ENCODE measurements around the gene NEO1. TPM values are rescaled to one million over a fixed set of nuclear protein-coding genes. Genes with fewer than 3 reads are reported as not detected.

Gene NEO1
- polyA plus RNA-seq, 1 donor (not counting 4 experiments of a cell fraction or from before 2014, with no cell fraction given), result 4.4 TPM

GRCh38 chr15:73031648-73032047, 20.6 kb upstream of the NEO1 start:
- no peaks in the 10 kb centered on the region for H4K20me1 ChIP-seq (ENCODE audit: control insufficient read depth, extremely low read depth, insufficient read depth, low read length)
- H3K9me1 ChIP-seq (ENCODE audit: control insufficient read depth, extremely low read depth, insufficient read depth, low read length), result no peaks in the 10 kb centered on the region
- TF ChIP-seq CTCF (optimal IDR thresholded peaks at IDR 0.05 in 1 of 3, IDR thresholded peaks at IDR 0.05 in 1 of 3, conservative IDR thresholded peaks at IDR 0.05 in 1 of 3; ENCODE audit: extremely low read depth in 1 of 3, insufficient read depth in 2 of 3, low read length in 3 of 3) (no peak), EZH2 (IDR thresholded peaks at IDR 0.05; ENCODE audit: low read length) (no peak)
- H2AFZ ChIP-seq (ENCODE audit: control insufficient read depth, low read length), result no peak overlapping the region
- FAIRE-seq (no peak), DNase-seq (ENCODE audit: low read depth, low spot score) (no peak)
- no peaks in the 10 kb centered on the region for H3K36me3 ChIP-seq (ENCODE audit: control insufficient read depth in 2 of 2, extremely low read depth in 1 of 2, insufficient read depth in 2 of 2, low read length in 2 of 2)
- dilution Hi-C loops (cut with MboI; ENCODE audit: extremely low pct_ligation_motif_present, low sequenced_read_pairs), result no loop called here
- no peak overlapping the region for H3K4me2 ChIP-seq (ENCODE audit: control insufficient read depth, extremely low read depth, insufficient read depth, low read depth, low read length)
- no peak overlapping the region for H3K9ac ChIP-seq (ENCODE audit: control insufficient read depth, extremely low read depth, insufficient read depth, low read length)
- H3K27me3 ChIP-seq (ENCODE audit: control insufficient read depth, extremely low read depth, insufficient read depth, low read length), result peaks cover 7% of the 10 kb centered on the region
- no peaks in the 10 kb centered on the region for H3K79me2 ChIP-seq (ENCODE audit: control insufficient read depth, insufficient read depth, low read length)
- no peaks in the 10 kb centered on the region for H3K4me1 ChIP-seq (ENCODE audit: control insufficient read depth, extremely low read depth, insufficient read depth, low read length)
- H3K4me3 ChIP-seq (ENCODE audit: control insufficient read depth in 2 of 3, extremely low read depth in 1 of 3, insufficient read depth in 2 of 3, low read depth in 1 of 3, low read length in 3 of 3), result no peak overlapping the region
- no peaks in the 10 kb centered on the region for H3K9me3 ChIP-seq (ENCODE audit: control insufficient read depth, low read depth, low read length)
- H3K27ac ChIP-seq (ENCODE audit: control insufficient read depth, insufficient read depth, low read length), result no peak overlapping the region

GRCh38 chr15:73033611-73034010, 18.7 kb upstream of the NEO1 start:
- H3K27me3 ChIP-seq (ENCODE audit: control insufficient read depth, extremely low read depth, insufficient read depth, low read length), result peaks cover 7% of the 10 kb centered on the region

More at GRCh38 chr15:73033611-73034010, 18.7 kb upstream of the NEO1 start:
- TF ChIP-seq CTCF (optimal IDR thresholded peaks at IDR 0.05 in 1 of 3, IDR thresholded peaks at IDR 0.05 in 1 of 3, conservative IDR thresholded peaks at IDR 0.05 in 1 of 3; ENCODE audit: extremely low read depth in 1 of 3, insufficient read depth in 2 of 3, low read length in 3 of 3), result no peak
- no peak for TF ChIP-seq EZH2 (IDR thresholded peaks at IDR 0.05; ENCODE audit: low read length)
- no peak for FAIRE-seq
- no peak for DNase-seq (ENCODE audit: low read depth, low spot score)
- Histone ChIP-seq H3K36me3 (ENCODE audit: control insufficient read depth in 2 of 2, extremely low read depth in 1 of 2, insufficient read depth in 2 of 2, low read length in 2 of 2) (no peaks in the 10 kb centered on the region), H3K9me1 (ENCODE audit: control insufficient read depth, extremely low read depth, insufficient read depth, low read length) (no peaks in the 10 kb centered on the region), H4K20me1 (ENCODE audit: control insufficient read depth, extremely low read depth, insufficient read depth, low read length) (no peaks in the 10 kb centered on the region), H3K4me3 (ENCODE audit: control insufficient read depth in 2 of 3, extremely low read depth in 1 of 3, insufficient read depth in 2 of 3, low read depth in 1 of 3, low read length in 3 of 3) (no peak overlapping the region), H3K4me2 (ENCODE audit: control insufficient read depth, extremely low read depth, insufficient read depth, low read depth, low read length) (no peak overlapping the region), H2AFZ (ENCODE audit: control insufficient read depth, low read length) (no peak overlapping the region), H3K9ac (ENCODE audit: control insufficient read depth, extremely low read depth, insufficient read depth, low read length) (no peak overlapping the region), H3K79me2 (ENCODE audit: control insufficient read depth, insufficient read depth, low read length) (no peaks in the 10 kb centered on the region), H3K27ac (ENCODE audit: control insufficient read depth, insufficient read depth, low read length) (no peak overlapping the region), H3K9me3 (ENCODE audit: control insufficient read depth, low read depth, low read length) (no peaks in the 10 kb centered on the region), H3K4me1 (ENCODE audit: control insufficient read depth, extremely low read depth, insufficient read depth, low read length) (no peaks in the 10 kb centered on the region)
- dilution Hi-C loops (cut with MboI; ENCODE audit: extremely low pct_ligation_motif_present, low sequenced_read_pairs), result no loop called here

Data from keratinocyte (primary cell).